OCI-LY7 (cell line): ENCODE results near the gene IRF2. TPM values are rescaled to one million over a fixed set of nuclear protein-coding genes. Genes with fewer than 3 reads are reported as not detected.
"Not testable (repeated sequence)": the region's sequence is repeated elsewhere in the genome, so short reads cannot be mapped to it uniquely, and the experiment has no call there.

Experiments
- BruUV-seq: library from RNA; stranded (reverse); fragments of 400-500 nt; replicated peaks from 2 replicates; lab custom pipeline; 2021; lab: Mats Ljungman, UMichigan
- CTCF ChIA-PET: fragments of 300-600 bp; sonication (Branson Sonifier 250); formaldehyde crosslinking; loops from one replicate; lab custom pipeline; 2022; ENCODE audit warnings: antibody characterized with exemption; ENCODE audit not compliant: unreplicated experiment; lab: Charles Lee
- POLR2A ChIA-PET: fragments of 300-600 bp; sonication (Branson Sonifier 250); formaldehyde crosslinking; loops from one replicate; lab custom pipeline; 2022; ENCODE audit warnings: antibody characterized with exemption; lab: Charles Lee
- DNase-seq: peaks from one replicate; pipeline ENCODE4 v3.0.0-alpha.2; 2015; ENCODE audit warnings: low spot score
- H2AFZ ChIP-seq: fragments of 200-600 bp; sonication (generic), shearing (Covaris generic); 2 replicates; pipeline ENCODE4 v1.6.1; 2014; ENCODE audit warnings: mild to moderate bottlenecking, antibody characterized with exemption, low read length, moderate library complexity
- H3K27ac ChIP-seq: fragments of 200-600 bp; sonication (generic); 2 replicates; pipeline ENCODE4 v1.5.1; 2014; ENCODE audit warnings: mixed run types, low read depth, mild to moderate bottlenecking, moderate library complexity, low read length, inconsistent platforms; ENCODE audit not compliant: poor library complexity, severe bottlenecking
- H3K36me3 ChIP-seq: fragments of 200-600 bp; sonication (generic); 2 replicates; pipeline ENCODE4 v1.6.1; 2014; ENCODE audit warnings: mild to moderate bottlenecking, antibody characterized with exemption, low read length, moderate library complexity, mixed read lengths; ENCODE audit not compliant: insufficient read depth
- H3K4me1 ChIP-seq: fragments of 200-600 bp; sonication (generic); 2 replicates; pipeline ENCODE4 v1.5.1; 2014; ENCODE audit warnings: mild to moderate bottlenecking, low read length; ENCODE audit not compliant: insufficient read depth, poor library complexity, severe bottlenecking
- H3K4me2 ChIP-seq: fragments of 200-600 bp; sonication (generic); 2 replicates; pipeline ENCODE4 v1.6.1; 2014; ENCODE audit warnings: mild to moderate bottlenecking, low read length
- H3K4me3 ChIP-seq: fragments of 200-600 bp; sonication (generic); 2 replicates; pipeline ENCODE4 v1.5.1; 2014; ENCODE audit warnings: mild to moderate bottlenecking, low read depth, low read length; ENCODE audit not compliant: poor library complexity, severe bottlenecking
- H3K79me2 ChIP-seq: fragments of 200-600 bp; sonication (generic); 2 replicates; pipeline ENCODE4 v1.6.1; 2016; ENCODE audit warnings: low read depth, mild to moderate bottlenecking, low read length, moderate library complexity, mixed read lengths; ENCODE audit not compliant: insufficient read depth
- H3K9me2 ChIP-seq: fragments of 200-600 bp; sonication (generic); 2 replicates; pipeline ENCODE4 v1.6.1; 2016; ENCODE audit warnings: mild to moderate bottlenecking, low read length, mixed read lengths; ENCODE audit not compliant: insufficient read depth
- H3K9me3 ChIP-seq: fragments of 200-600 bp; sonication (generic); 2 replicates; pipeline ENCODE4 v1.6.1; 2014; ENCODE audit warnings: mild to moderate bottlenecking, mixed run types, low read length, mixed read lengths
- H4K20me1 ChIP-seq: fragments of 200-600 bp; sonication (generic); 2 replicates; pipeline ENCODE4 v1.6.1; 2014; ENCODE audit warnings: mild to moderate bottlenecking, antibody characterized with exemption, low read length, moderate library complexity, mixed read lengths; ENCODE audit not compliant: insufficient read depth
- CTCF ChIP-seq: fragments of 200-600 bp; sonication (generic); conservative IDR thresholded peaks from 2 replicates; pipeline ENCODE4 v1.5.1; 2014; ENCODE audit warnings: mild to moderate bottlenecking, antibody characterized with exemption, low read length, moderate library complexity, mixed read lengths
- EZH2phosphoT487 ChIP-seq: fragments of 200-600 bp; sonication (generic); IDR thresholded peaks from 2 replicates; pipeline ENCODE4 v1.6.1; 2018; ENCODE audit warnings: low read depth, borderline replicate concordance, mild to moderate bottlenecking, mixed run types, antibody characterized with exemption, low read length, moderate library complexity, mixed read lengths
- intact Hi-C: fragments of 100-400 bp; cut with micrococcal nuclease; formaldehyde crosslinking; loops from one replicate; pipeline ENCODE4 v1.10.0; 2022; ENCODE audit not compliant: unreplicated experiment
- total RNA-seq, 2 experiments: library from RNA; depleted of rRNA in 1 of 2; stranded (reverse); fragments of >200 nt in 1 of 2; shearing (Covaris generic) in 1 of 2; gene quantifications; 2 replicates each; pipeline ENCODE4 v1.2.3, GENCODE V29; 2014 to 2022

Gene IRF2
- total RNA-seq, 2 experiments from 2014 or later = 32.3 to 37.8 TPM

- H3K4me1 ChIP-seq = peaks cover 10% of the 10 kb centered on the region
- no peak overlapping the region for H2AFZ ChIP-seq
- DNase-seq = no peak
- BruUV-seq = no TSS peak
- peaks cover 7% of the 10 kb centered on the region; the same call in 1 of the 2 replicates for H3K36me3 ChIP-seq
- no peak overlapping the region for H3K4me3 ChIP-seq
- TF ChIP-seq EZH2phosphoT487 (no peak), CTCF (no peak)
- no peaks in the 10 kb centered on the region for H3K9me2 ChIP-seq
- H3K27ac ChIP-seq = no peak overlapping the region
- intact Hi-C loops = no loop called here
- H3K79me2 ChIP-seq = no peaks in the 10 kb centered on the region
- H3K9me3 ChIP-seq = peaks cover 9% of the 10 kb centered on the region; the same call in 1 of the 2 replicates
- no peak overlapping the region for H3K4me2 ChIP-seq
- POLR2A ChIA-PET = interaction anchor here (0.6 to 1.9 kb wide), 11 partner anchors 9 to 278 kb away, joined by 3 to 6 read pairs (median 4); no protein-coding TSS in a partner anchor
- no peaks in the 10 kb centered on the region for H4K20me1 ChIP-seq
- CTCF ChIA-PET = interaction anchor here (0.6 to 1.4 kb wide), 2 partner anchors 10 to 16 kb away, joined by 3 read pairs; no protein-coding TSS in a partner anchor
These were observed 98.1 kb downstream of the IRF2 start for GRCh38 chr4:184376126-184376838.

- intact Hi-C loops, H3K9me3 ChIP-seq, H3K9me2 ChIP-seq, H3K79me2 ChIP-seq, BruUV-seq, H3K4me2 ChIP-seq, H3K36me3 ChIP-seq, H3K27ac ChIP-seq, H3K4me3 ChIP-seq, H2AFZ ChIP-seq, DNase-seq, H4K20me1 ChIP-seq: not testable (repeated sequence)
- peaks cover 15% of the 10 kb centered on the region for H3K4me1 ChIP-seq
- POLR2A ChIA-PET = interaction anchor here (0.6 to 1.4 kb wide), 5 partner anchors 9 to 278 kb away, joined by 3 to 6 read pairs (median 4); no protein-coding TSS in a partner anchor
- CTCF ChIA-PET = interaction anchor here (1.4 kb wide), 1 partner anchor 9 kb away, joined by 3 read pairs; no protein-coding TSS in a partner anchor
These were observed 98.7 kb downstream of the IRF2 start for GRCh38 chr4:184375623-184376022.

- Histone ChIP-seq H3K27ac (no peak overlapping the region), H3K79me2 (no peaks in the 10 kb centered on the region), H3K4me3 (no peak overlapping the region), H3K9me3 (0 out of 2 replicates have a peak, but pooled peaks cover 9% of the 10 kb centered on the region), H3K4me2 (no peak overlapping the region), H3K9me2 (no peaks in the 10 kb centered on the region), H4K20me1 (no peaks in the 10 kb centered on the region), H3K36me3 (no peaks in the 10 kb centered on the region; the same call in 1 of the 2 replicates), H3K4me1 (peaks cover 21% of the 10 kb centered on the region), H2AFZ (no peak overlapping the region)
- no peak for TF ChIP-seq EZH2phosphoT487
- no peak for TF ChIP-seq CTCF
- intact Hi-C loops = no loop called here
- ChIA-PET CTCF (interaction anchor here (1.4 kb wide), 1 partner anchor 9 kb away, joined by 3 read pairs; no protein-coding TSS in a partner anchor), POLR2A (interaction anchor here (1.3 to 1.4 kb wide), 2 partner anchors 9 to 10 kb away, joined by 4 to 6 read pairs; no protein-coding TSS in a partner anchor)
- BruUV-seq = no TSS peak
- DNase-seq = no peak
These were observed 99.3 kb downstream of the IRF2 start for GRCh38 chr4:184375027-184375426.
